Loucy (cell line): ENCODE measurements around the gene ARL4D.

Source experiments
- EZH2phosphoT487 ChIP-seq: fragments of 200-600 bp; IDR thresholded peaks from 2 replicates; pipeline ENCODE4 v1.6.1; 2018; ENCODE audit warnings: antibody characterized with exemption, mild to moderate bottlenecking, moderate library complexity, borderline replicate concordance
- TF ChIP-seq, protein P1 (sequence below): fragments of 200-600 bp; sonication (generic); conservative IDR thresholded peaks from 2 replicates; pipeline ENCODE4 v1.5.1; 2014; ENCODE audit warnings: mild to moderate bottlenecking, antibody characterized with exemption, low read length

DNA sequence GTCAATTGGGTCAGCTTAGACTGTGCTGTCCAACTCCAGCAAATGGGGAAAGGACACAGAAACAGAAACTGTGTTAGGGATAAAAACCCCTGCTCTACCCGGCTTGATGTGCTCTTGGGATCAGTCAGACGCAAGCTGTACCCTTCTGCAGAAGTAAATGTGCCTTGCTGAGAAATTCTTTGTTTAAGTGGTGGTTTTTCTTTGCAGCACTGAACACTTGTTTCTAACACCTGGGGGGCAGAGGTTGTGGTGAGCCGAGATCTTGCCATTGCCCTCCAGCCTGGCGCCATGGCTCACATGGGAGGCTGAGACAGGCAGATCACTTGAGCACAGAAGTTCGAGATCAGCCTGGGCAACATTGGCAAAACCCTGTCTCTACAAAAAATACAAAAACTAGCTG lies 18.5 kb upstream of the ARL4D start:
- TF ChIP-seq, protein P1, sequence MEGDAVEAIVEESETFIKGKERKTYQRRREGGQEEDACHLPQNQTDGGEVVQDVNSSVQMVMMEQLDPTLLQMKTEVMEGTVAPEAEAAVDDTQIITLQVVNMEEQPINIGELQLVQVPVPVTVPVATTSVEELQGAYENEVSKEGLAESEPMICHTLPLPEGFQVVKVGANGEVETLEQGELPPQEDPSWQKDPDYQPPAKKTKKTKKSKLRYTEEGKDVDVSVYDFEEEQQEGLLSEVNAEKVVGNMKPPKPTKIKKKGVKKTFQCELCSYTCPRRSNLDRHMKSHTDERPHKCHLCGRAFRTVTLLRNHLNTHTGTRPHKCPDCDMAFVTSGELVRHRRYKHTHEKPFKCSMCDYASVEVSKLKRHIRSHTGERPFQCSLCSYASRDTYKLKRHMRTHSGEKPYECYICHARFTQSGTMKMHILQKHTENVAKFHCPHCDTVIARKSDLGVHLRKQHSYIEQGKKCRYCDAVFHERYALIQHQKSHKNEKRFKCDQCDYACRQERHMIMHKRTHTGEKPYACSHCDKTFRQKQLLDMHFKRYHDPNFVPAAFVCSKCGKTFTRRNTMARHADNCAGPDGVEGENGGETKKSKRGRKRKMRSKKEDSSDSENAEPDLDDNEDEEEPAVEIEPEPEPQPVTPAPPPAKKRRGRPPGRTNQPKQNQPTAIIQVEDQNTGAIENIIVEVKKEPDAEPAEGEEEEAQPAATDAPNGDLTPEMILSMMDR, result no peak
- TF ChIP-seq EZH2phosphoT487, result no peak
